Measurements from ENCODE around the gene IPPK.

IPPK gene

GRCh38 chr9:92657296-92658094 is 12.4 kb downstream of the IPPK start:
- no peak for DNase-seq (ENCODE audit: low spot score)

GRCh38 chr9:92656537-92656925 is 13.4 kb downstream of the IPPK start:
- no peak for DNase-seq (ENCODE audit: low spot score)

- DNase-seq (ENCODE audit: low spot score) = no peak
Observed at GRCh38 chr9:92655896-92656536, 13.9 kb downstream of the IPPK start.

GRCh38 chr9:92655366-92655765 is 14.6 kb downstream of the IPPK start:
- DNase-seq (ENCODE audit: low spot score) = no peak

- no peak for DNase-seq (ENCODE audit: low spot score)
Observed at GRCh38 chr9:92654481-92655301, 15.2 kb downstream of the IPPK start.

- no peak for DNase-seq (ENCODE audit: low spot score)
Observed at GRCh38 chr9:92652461-92652860, 17.5 kb downstream of the IPPK start.

- DNase-seq (ENCODE audit: low spot score) = no peak
Observed at GRCh38 chr9:92650839-92651621, 18.9 kb downstream of the IPPK start.

- no peak for DNase-seq (ENCODE audit: low spot score)
Observed at GRCh38 chr9:92650296-92650695, 19.6 kb downstream of the IPPK start.

DNA sequence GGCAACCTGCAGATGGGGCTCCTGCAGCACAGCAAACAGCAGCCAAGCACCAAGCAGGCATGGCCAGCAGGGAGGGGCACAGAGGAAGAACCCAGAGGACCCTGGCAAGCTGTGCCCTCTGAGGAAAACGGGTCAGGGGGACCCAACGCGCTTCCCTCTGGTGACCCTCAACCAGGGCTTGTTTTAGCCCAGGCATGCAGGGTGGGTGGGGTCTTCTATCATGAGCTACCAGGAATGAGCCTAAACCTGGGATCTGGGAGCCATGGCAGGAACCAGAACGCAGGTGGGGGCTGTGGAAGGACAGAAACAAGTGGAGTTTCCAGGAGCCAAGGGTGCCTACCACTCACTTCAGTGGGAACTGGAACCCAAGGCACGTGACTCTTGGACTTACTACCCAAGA is 20.9 kb downstream of the IPPK start:
- no peak for DNase-seq (ENCODE audit: low spot score)

- DNase-seq (ENCODE audit: low spot score) = no peak
Observed at GRCh38 chr9:92648474-92648971, 21.4 kb downstream of the IPPK start.

DNA sequence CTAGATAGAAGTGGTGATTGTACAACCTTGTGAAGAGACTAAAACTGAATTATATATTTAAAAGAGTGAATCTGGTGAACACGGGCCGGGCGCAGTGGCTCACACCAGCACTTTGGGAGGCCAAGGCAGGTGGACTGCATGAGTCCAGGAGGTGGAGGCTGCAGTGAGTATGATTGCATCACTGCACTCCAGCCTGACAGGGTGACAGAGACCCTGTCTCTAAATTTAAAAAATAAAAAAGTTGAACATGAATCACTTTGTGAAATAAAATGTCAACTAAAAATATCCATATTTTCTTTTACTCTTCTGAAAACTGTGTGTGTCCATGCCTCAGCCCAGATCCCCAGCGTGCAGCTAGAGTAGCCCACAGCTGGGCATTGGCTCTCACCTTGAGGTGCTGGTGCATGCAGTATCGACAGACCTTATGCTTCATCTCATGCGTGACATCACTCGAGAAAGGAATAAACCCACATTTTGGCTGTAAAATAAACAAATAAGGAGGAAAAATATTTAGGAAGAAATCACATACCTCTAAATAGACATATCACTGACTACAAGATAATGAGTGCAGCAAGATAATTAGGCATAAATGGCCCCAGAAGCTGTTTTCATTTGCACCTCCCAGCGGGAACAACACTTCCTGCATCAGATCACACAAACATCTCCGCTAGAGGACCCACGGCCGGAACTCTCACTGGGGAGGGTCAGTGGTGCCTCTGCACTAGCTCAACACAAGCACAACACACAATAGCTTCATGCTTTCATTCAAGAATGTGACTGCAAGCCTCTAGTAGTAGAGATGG is 22.1 kb downstream of the IPPK start:
- peak; percentile 40 for DNase-seq (ENCODE audit: low spot score)

- no peak for DNase-seq (ENCODE audit: low spot score)
Observed at GRCh38 chr9:92645041-92645440, 24.9 kb downstream of the IPPK start.

- no peak for DNase-seq (ENCODE audit: low spot score)
Observed at GRCh38 chr9:92644278-92644677, 25.7 kb downstream of the IPPK start.

DNA sequence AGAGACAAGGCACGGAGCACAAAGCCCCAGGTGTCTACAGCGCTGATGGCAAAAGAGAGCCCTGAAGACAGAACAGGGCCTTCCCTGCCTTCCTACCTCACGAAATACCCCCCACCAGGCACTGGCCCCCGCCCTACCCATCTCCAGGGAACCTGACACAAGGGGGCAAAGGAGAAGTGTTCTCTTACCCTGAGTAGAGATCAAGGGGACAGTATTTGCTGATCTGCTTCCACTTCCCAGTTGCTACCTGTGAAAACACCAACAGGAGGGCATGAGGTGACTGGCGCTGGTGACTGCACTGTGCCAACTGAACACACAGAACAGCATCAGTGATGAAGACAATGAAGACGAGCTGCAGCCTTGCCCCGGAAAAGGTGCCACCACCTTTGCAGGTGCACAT is 27.4 kb downstream of the IPPK start:
- DNase-seq (ENCODE audit: low spot score) = no peak

DNA sequence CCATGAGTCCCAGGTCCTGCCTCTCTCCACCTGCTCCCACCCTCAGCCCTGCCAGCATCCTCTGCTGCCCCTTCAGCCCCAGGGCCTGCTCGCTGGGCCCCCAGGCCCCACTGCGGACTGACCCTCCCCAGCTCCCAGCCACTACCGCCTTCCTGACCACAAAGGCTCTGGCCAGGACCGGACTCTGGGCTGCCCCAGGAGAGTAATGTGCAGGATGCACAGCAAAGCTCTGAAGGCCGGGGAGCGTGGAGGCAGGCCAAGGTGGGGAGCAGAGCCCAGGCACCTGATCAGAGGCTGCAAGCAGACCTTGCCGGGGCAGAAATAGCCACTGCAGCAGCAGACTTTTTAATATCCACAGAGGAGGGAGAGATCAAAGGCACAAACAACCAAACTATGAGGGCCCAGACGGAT is 27.9 kb downstream of the IPPK start:
- DNase-seq (ENCODE audit: low spot score) = no peak

- no peak for DNase-seq (ENCODE audit: low spot score)
Observed at GRCh38 chr9:92641092-92641809, 28.7 kb downstream of the IPPK start.

GRCh38 chr9:92640398-92641091 is 29.4 kb downstream of the IPPK start:
- DNase-seq (ENCODE audit: low spot score) = no peak

- no peak for DNase-seq (ENCODE audit: low spot score)
Observed at GRCh38 chr9:92639791-92640271, 30.1 kb downstream of the IPPK start.

DNA sequence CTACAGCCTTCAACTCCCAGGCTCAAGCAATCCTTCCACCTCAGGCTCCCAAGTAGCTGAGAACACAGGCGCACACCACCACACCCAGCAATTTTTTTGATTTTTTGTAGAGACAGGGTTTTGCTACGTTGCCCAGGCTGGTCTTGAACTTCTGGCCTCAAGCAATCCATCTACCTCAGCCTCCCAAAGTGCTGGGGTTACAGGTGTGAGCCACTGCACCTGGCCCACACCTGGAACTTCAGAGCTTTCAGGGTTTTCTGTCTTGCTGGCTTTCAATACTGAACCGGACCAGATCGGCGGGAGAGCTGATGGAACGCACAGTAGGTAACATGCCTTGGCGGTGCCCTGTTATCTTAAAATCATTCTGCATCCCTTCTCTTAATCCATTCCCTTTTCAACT is 30.8 kb downstream of the IPPK start:
- DNase-seq (ENCODE audit: low spot score) = no peak

All from globus pallidus (tissue), 1 donor.